CD14-positive monocyte (primary cell): Measurements from ENCODE around the gene ANKRD12. TPM values are rescaled to one million over a fixed set of nuclear protein-coding genes. Genes with fewer than 3 reads are reported as not detected.

Source experiments
- DNase-seq, 3 donors: peaks; one replicate each; pipeline ENCODE4 v3.0.0-alpha.2; 2011 to 2022
- H2AFZ ChIP-seq: 2 replicates; pipeline ENCODE4 v1.6.0; 2012; ENCODE audit warnings: mild to moderate bottlenecking, low read depth, low read length, inconsistent platforms; ENCODE audit not compliant: insufficient read depth, poor library complexity, severe bottlenecking
- H3K27ac ChIP-seq, 2 donors: 1 replicate in 1 of 2; 2 replicates in 1 of 2; pipeline ENCODE4 v1.5.1; 2012 to 2013; ENCODE audit warnings: low read length in 2 of 2, control low read depth in 1 of 2, inconsistent platforms in 1 of 2, low read depth in 1 of 2, mild to moderate bottlenecking in 1 of 2
- H3K27me3 ChIP-seq, 2 donors: one replicate each; pipeline versions ENCODE4 v1.6.0 to v1.6.1; 2011 to 2013; ENCODE audit warnings: low read length in 2 of 2; ENCODE audit not compliant: control insufficient read depth in 2 of 2, insufficient read depth in 2 of 2
- H3K36me3 ChIP-seq, 2 donors: replicated peaks in 1 of 2; 1 replicate in 1 of 2; 2 replicates in 1 of 2; pipeline versions ENCODE4 v1.5.1 to v1.6.1; 2012 to 2013; ENCODE audit warnings: low read length in 2 of 2, control low read depth in 1 of 2, inconsistent platforms in 1 of 2, mild to moderate bottlenecking in 1 of 2; ENCODE audit not compliant: insufficient read depth in 2 of 2, control insufficient read depth in 1 of 2
- H3K4me1 ChIP-seq, 2 donors: 1 replicate in 1 of 2; 2 replicates in 1 of 2; pipeline versions ENCODE4 v1.5.1 to v1.6.1; 2012 to 2013; ENCODE audit warnings: low read length in 2 of 2, control low read depth in 1 of 2, inconsistent platforms in 1 of 2, mild to moderate bottlenecking in 1 of 2, moderate library complexity in 1 of 2; ENCODE audit not compliant: insufficient read depth in 2 of 2, control insufficient read depth in 1 of 2
- H3K4me2 ChIP-seq: replicated peaks from 2 replicates; pipeline ENCODE3; 2012; ENCODE audit warnings: low read length, moderate library complexity, mild to moderate bottlenecking; ENCODE audit not compliant: poor library complexity, severe bottlenecking; ENCODE audit errors: extremely low read depth
- H3K4me3 ChIP-seq, 3 experiments: fragments of 200-600 bp in 1 of 3; sonication (generic) in 1 of 3; replicated peaks in 1 of 3; 1 replicate in 2 of 3; 2 replicates in 1 of 3; pipeline ENCODE4 v1.5.1; 2011 to 2013; ENCODE audit warnings: low read length in 3 of 3, mild to moderate bottlenecking in 3 of 3, control low read depth in 2 of 3, low read depth in 2 of 3, inconsistent platforms in 1 of 3, moderate library complexity in 1 of 3
- H3K79me2 ChIP-seq: 2 replicates; pipeline ENCODE4 v1.6.0; 2012; ENCODE audit warnings: mild to moderate bottlenecking, control low read depth, inconsistent platforms, low read length, moderate library complexity; ENCODE audit not compliant: insufficient read depth
- H3K9ac ChIP-seq: 2 replicates; pipeline ENCODE4 v1.6.0; 2017; ENCODE audit warnings: low read length, mild to moderate bottlenecking; ENCODE audit not compliant: insufficient read depth, poor library complexity, severe bottlenecking
- H3K9me3 ChIP-seq, 2 donors: replicated peaks in 1 of 2; 1 replicate in 1 of 2; 2 replicates in 1 of 2; pipeline versions ENCODE4 v1.5.1 to v1.6.1; 2012 to 2013; ENCODE audit warnings: low read length in 2 of 2, control low read depth in 1 of 2; ENCODE audit not compliant: control insufficient read depth in 1 of 2, insufficient read depth in 1 of 2
- H4K20me1 ChIP-seq: 2 replicates; pipeline ENCODE4 v1.6.0; 2012; ENCODE audit warnings: mild to moderate bottlenecking, low read length, control low read depth, moderate library complexity; ENCODE audit not compliant: insufficient read depth
- H3K27ac Mint-ChIP-seq, 7 donors: one replicate each; pipeline ENCODE4 v1.8.0; 2020; ENCODE audit warnings: mild to moderate bottlenecking in 7 of 7, mixed read lengths in 7 of 7, moderate library complexity in 6 of 7, inconsistent platforms in 2 of 7
- H3K27me3 Mint-ChIP-seq, 3 donors: one replicate each; pipeline ENCODE4 v1.8.0; 2021 to 2022; ENCODE audit warnings: low read depth in 3 of 3, mild to moderate bottlenecking in 3 of 3, mixed read lengths in 3 of 3, moderate library complexity in 3 of 3, inconsistent platforms in 1 of 3
- H3K36me3 Mint-ChIP-seq, 2 donors: one replicate each; pipeline ENCODE4 v1.8.0; 2020; ENCODE audit warnings: mixed read lengths in 2 of 2, inconsistent platforms in 1 of 2, mild to moderate bottlenecking in 1 of 2
- H3K4me1 Mint-ChIP-seq: one replicate; pipeline ENCODE4 v1.8.0; 2020; ENCODE audit warnings: mild to moderate bottlenecking, mixed read lengths
- H3K4me3 Mint-ChIP-seq, 2 donors: one replicate each; pipeline ENCODE4 v1.8.0; 2020; ENCODE audit warnings: mild to moderate bottlenecking in 2 of 2, mixed read lengths in 2 of 2, moderate library complexity in 1 of 2
- H3K9me3 Mint-ChIP-seq, 7 donors: one replicate each; pipeline ENCODE4 v1.8.0; 2020 to 2022; ENCODE audit warnings: mixed read lengths in 7 of 7, mild to moderate bottlenecking in 6 of 7, moderate library complexity in 6 of 7, inconsistent platforms in 2 of 7
- WGBS: methylation state at CpG from one replicate; pipeline ENCODE4 v1.1.5; 2013; ENCODE audit warnings: missing lambda C conversion rate; ENCODE audit not compliant: insufficient coverage; 5-methylcytosine and 5-hydroxymethylcytosine counted together
- intact Hi-C, 2 donors: fragments of 100-400 bp; cut with micrococcal nuclease; formaldehyde crosslinking; loops; one replicate each; pipeline versions ENCODE4 v1.15.0 to v1.15.1; 2023
- polyA plus RNA-seq, 3 donors: library from polyadenylated mRNA; depleted of rRNA in 1 of 3; unstranded in 2 of 3; stranded (reverse) in 1 of 3; fragments of 300-500 nt in 2 of 3; fragments of >200 nt in 1 of 3; fragmentation: Illumina TruSeq in 2 of 3; gene quantifications; 1 replicate in 2 of 3; 2 replicates in 1 of 3; pipeline ENCODE4 v1.2.3, GENCODE V29; 2012 to 2021
- TF ChIP-seq, protein P1 (sequence below): fragments of 200-600 bp; IDR thresholded peaks from one replicate; pipeline ENCODE4 v1.8.0; 2022; ENCODE audit warnings: antibody characterized with exemption, mild to moderate bottlenecking

Gene ANKRD12
- polyA plus RNA-seq, 3 donors = 9.3 to 15.5 (median 15.4) TPM

DNA sequence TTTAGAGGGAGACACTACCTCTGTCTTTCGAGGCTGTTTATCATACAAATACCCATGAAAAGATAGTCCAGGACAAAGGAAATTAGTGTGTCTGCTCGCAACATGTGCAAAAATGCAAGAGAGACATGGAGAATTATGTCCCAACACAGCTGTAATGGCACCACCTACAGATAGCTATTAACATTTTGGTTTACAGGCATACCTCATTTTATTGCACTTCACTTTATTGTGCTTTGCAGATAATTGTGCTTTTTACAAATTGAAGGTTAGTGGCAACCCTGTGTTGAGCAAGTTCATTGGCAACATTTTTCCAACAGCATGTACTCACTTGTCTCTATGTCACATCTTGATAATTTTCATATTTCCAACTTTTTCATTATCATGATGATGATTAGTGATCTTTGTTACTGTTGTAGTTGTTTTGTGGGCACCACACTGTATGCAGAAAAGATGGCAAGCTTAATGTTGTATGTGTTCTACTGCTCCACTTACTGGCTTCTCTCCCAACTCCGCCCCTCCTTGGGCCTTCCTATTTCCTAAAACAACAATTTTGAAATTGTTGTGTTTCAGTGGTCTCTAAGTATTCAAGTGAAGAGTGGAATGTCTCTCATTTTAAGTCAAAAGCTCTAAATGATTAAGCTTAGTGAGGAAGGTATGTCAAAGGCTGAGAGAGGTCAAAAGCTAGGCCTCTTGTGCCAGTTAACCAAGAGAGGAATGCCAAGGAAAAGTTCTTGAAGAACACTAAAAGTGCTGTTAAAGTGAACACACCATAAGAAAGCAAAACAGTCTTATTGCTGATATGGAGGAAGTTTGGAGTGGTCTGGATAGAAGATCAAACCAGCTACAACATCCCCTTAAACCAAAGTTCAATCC lies 52.0 kb downstream of the ANKRD12 start:
- peaks cover 61% of the 10 kb centered on the region for H4K20me1 ChIP-seq
- H3K79me2 ChIP-seq = peaks cover 45% of the 10 kb centered on the region
- H3K4me3 Mint-ChIP-seq = no peak overlapping the region
- peaks cover 57 to 60% of the 10 kb centered on the region in 2 donors for H3K36me3 Mint-ChIP-seq
- no CpG with 5 or more reads among the region's 3 CpGs for WGBS
- no peak overlapping the region for H3K4me2 ChIP-seq
- no peaks in the 10 kb centered on the region for H3K27me3 ChIP-seq
- H3K4me1 Mint-ChIP-seq = peaks cover 23% of the 10 kb centered on the region
- intact Hi-C loops = no loop called here
- H3K9me3 Mint-ChIP-seq = no peaks in the 10 kb centered on the region
- H2AFZ ChIP-seq = no peak overlapping the region
- no peaks in the 10 kb centered on the region for H3K27me3 Mint-ChIP-seq
- TF ChIP-seq, protein P1, sequence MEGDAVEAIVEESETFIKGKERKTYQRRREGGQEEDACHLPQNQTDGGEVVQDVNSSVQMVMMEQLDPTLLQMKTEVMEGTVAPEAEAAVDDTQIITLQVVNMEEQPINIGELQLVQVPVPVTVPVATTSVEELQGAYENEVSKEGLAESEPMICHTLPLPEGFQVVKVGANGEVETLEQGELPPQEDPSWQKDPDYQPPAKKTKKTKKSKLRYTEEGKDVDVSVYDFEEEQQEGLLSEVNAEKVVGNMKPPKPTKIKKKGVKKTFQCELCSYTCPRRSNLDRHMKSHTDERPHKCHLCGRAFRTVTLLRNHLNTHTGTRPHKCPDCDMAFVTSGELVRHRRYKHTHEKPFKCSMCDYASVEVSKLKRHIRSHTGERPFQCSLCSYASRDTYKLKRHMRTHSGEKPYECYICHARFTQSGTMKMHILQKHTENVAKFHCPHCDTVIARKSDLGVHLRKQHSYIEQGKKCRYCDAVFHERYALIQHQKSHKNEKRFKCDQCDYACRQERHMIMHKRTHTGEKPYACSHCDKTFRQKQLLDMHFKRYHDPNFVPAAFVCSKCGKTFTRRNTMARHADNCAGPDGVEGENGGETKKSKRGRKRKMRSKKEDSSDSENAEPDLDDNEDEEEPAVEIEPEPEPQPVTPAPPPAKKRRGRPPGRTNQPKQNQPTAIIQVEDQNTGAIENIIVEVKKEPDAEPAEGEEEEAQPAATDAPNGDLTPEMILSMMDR = no peak
- peak overlapping the region in 1 of 7 donors; percentile 66 for H3K27ac Mint-ChIP-seq
- H3K9ac ChIP-seq = no peak overlapping the region
- H3K36me3 ChIP-seq = peaks cover 23 to 63% of the 10 kb centered on the region in 2 donors
- H3K4me1 ChIP-seq = peaks cover 8 to 14% of the 10 kb centered on the region in 2 donors
- H3K9me3 ChIP-seq = no peaks in the 10 kb centered on the region
- H3K27ac ChIP-seq = peak overlapping the region in 1 of 2 donors; percentile 2
- no peak for DNase-seq
- no peak overlapping the region for H3K4me3 ChIP-seq

DNA sequence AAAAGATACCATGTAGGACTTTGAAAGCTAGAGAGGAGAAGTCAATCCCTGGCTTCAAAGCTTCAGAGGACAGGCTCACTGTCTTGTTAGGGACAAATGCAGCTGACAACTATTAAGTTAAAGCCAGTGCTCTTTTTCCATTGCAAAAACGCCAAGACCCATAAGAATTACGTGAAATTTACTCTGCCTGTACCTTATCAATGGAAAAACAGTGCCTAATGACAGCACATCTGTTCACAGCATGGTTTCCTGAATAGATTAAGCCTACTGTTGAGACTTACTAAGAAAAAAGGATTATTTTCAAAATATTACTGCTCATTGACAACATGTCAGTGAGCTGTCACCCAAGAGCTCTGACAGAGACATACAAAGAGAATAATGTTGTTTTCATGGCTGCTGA lies 52.9 kb downstream of the ANKRD12 start:
- Histone ChIP-seq H3K27me3 (no peaks in the 10 kb centered on the region), H3K9ac (no peak overlapping the region), H3K4me1 (peaks cover 6 to 10% of the 10 kb centered on the region in 2 donors), H3K4me2 (no peak overlapping the region), H3K79me2 (peaks cover 41% of the 10 kb centered on the region), H3K9me3 (no peaks in the 10 kb centered on the region), H2AFZ (no peak overlapping the region), H3K36me3 (peaks cover 25 to 69% of the 10 kb centered on the region in 2 donors), H4K20me1 (peaks cover 55% of the 10 kb centered on the region), H3K27ac (peak overlapping the region in 1 of 2 donors; percentile 2), H3K4me3 (no peak overlapping the region)
- H3K27ac Mint-ChIP-seq = no peak overlapping the region
- 94% methylated on average over 2 of the region's 2 CpGs for WGBS
- TF ChIP-seq, protein P1 = no peak
- H3K9me3 Mint-ChIP-seq = no peaks in the 10 kb centered on the region
- no peak overlapping the region for H3K4me3 Mint-ChIP-seq
- H3K27me3 Mint-ChIP-seq = no peaks in the 10 kb centered on the region
- intact Hi-C loops = no loop called here
- H3K36me3 Mint-ChIP-seq = peaks cover 56 to 62% of the 10 kb centered on the region in 2 donors
- DNase-seq = no peak
- peaks cover 20% of the 10 kb centered on the region for H3K4me1 Mint-ChIP-seq
